Bronchial epithelial cell (primary cell): ENCODE results near the gene GRM8. TPM values are rescaled to one million over a fixed set of nuclear protein-coding genes. Genes with fewer than 3 reads are reported as not detected.

Experiments
- DNase-seq: peaks from one replicate; pipeline ENCODE4 v3.0.0-alpha.2; 2010; ENCODE audit warnings: low read depth
- FAIRE-seq: peaks from 2 replicates; lab custom pipeline; 2011; peaks lifted over from hg19 to GRCh38; lab: Jason Lieb, UNC
- H3K27me3 ChIP-seq: 2 replicates; pipeline ENCODE4 v1.5.1; 2011; ENCODE audit warnings: low read length; ENCODE audit not compliant: control insufficient read depth, insufficient read depth
- H3K36me3 ChIP-seq: 2 replicates; pipeline ENCODE4 v1.5.1; 2011; ENCODE audit warnings: low read length; ENCODE audit not compliant: control insufficient read depth, insufficient read depth
- H3K4me3 ChIP-seq: 2 replicates; pipeline ENCODE4 v1.5.1; 2011; ENCODE audit warnings: mild to moderate bottlenecking, low read depth, low read length, control low read depth
- total RNA-seq: library from RNA; depleted of rRNA; stranded (reverse); fragments of >200 nt; gene quantifications from 2 replicates; pipeline ENCODE4 v1.2.1, GENCODE V29; 2014
- TF ChIP-seq, protein P1 (sequence below): IDR thresholded peaks from 2 replicates; pipeline ENCODE4 v1.5.1; 2011; ENCODE audit warnings: mild to moderate bottlenecking, moderate library complexity, low read length, control low read depth, inconsistent platforms; ENCODE audit not compliant: insufficient read depth, severe bottlenecking

GRM8 gene
- total RNA-seq, 1 donor from 2014 or later, result not detected

DNA sequence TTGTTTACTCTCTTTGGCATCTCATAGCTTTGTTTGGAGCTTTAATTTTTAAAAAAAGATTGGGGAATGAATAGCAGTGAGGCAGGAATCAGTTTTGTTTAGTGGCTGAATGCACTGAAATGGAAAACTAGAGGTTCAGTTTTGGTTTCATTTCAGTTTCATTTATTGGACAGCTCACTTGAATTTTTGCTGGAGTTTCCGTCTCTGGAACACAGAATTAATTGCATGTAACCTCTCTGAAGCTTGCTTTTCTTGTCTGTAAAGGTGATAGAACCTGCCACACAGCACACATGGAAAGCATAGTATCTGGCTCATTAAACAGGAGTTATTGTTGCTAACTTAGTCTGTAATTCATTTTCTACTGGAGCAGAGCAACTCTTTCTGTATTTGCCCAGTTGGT lies 7.1 kb downstream of the GRM8 start:
- Histone ChIP-seq H3K36me3 (no peaks in the 10 kb centered on the region), H3K27me3 (peaks cover 9% of the 10 kb centered on the region), H3K4me3 (no peak overlapping the region)
- DNase-seq (no peak), FAIRE-seq (no peak)
- TF ChIP-seq, protein P1, sequence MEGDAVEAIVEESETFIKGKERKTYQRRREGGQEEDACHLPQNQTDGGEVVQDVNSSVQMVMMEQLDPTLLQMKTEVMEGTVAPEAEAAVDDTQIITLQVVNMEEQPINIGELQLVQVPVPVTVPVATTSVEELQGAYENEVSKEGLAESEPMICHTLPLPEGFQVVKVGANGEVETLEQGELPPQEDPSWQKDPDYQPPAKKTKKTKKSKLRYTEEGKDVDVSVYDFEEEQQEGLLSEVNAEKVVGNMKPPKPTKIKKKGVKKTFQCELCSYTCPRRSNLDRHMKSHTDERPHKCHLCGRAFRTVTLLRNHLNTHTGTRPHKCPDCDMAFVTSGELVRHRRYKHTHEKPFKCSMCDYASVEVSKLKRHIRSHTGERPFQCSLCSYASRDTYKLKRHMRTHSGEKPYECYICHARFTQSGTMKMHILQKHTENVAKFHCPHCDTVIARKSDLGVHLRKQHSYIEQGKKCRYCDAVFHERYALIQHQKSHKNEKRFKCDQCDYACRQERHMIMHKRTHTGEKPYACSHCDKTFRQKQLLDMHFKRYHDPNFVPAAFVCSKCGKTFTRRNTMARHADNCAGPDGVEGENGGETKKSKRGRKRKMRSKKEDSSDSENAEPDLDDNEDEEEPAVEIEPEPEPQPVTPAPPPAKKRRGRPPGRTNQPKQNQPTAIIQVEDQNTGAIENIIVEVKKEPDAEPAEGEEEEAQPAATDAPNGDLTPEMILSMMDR, result no peak

DNA sequence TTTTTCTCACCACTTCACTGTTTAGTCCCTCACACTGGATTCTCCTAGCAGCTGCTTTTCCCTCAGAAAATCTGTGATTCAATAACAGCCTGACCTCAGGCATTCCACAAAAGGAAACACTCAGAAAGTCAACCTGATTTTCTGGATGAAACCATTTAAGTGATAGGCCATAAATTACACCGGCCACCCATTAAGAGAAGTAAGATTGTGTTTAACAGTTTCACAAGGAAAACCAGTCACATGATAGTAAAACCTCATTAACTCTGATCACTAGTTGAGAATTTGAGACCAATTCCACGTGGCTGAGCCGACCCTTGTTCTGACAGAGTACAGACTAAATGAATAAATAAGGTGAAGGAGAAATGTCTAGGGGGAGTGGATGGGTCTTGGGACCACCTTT lies 7.7 kb downstream of the GRM8 start:
- FAIRE-seq (no peak), DNase-seq (no peak)
- Histone ChIP-seq H3K27me3 (peaks cover 6% of the 10 kb centered on the region), H3K36me3 (no peaks in the 10 kb centered on the region), H3K4me3 (no peak overlapping the region)
- TF ChIP-seq, protein P1, result no peak

DNA sequence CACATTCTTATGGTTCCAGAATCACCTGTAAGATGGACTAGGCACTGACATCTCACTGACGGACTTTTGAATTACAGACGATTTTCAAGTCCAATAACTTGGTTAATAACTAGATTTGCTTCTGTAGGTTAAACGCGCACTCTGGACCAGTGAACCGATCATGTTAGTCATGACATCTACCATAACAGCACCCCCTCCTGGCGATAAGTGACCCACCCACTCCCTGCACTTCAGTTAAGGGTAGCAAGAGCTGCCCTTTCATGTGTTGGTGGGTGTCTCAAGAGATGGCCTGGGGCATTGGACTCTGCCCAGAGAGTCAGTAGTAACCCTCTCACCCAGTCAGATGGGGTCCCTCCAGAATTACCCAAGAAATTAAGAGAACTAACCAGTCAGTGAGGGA lies 12.9 kb downstream of the GRM8 start:
- H3K36me3 ChIP-seq, result no peaks in the 10 kb centered on the region
- TF ChIP-seq, protein P1, result peak; percentile 8
- no peak for DNase-seq
- H3K27me3 ChIP-seq, result no peaks in the 10 kb centered on the region
- no peak overlapping the region for H3K4me3 ChIP-seq
- FAIRE-seq, result no peak

DNA sequence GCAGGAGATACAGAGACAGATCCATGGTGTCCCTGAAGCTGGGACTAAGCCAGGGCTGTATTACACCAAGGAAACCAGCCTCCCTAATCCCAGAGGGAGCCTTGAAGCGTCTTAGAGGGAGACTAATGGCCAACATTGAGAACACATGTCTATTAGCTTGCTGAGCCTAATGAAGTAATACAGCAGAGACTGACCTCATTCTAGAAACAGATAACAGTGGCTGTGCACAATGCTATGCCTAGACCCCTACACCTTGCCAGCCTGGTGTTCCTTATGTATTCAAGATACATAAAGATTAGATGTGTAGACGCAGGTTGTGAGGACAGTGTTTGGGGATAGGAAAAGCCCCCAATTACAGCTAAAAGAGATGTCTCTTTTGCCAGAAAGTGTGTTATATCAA lies 19.1 kb downstream of the GRM8 start:
- DNase-seq (no peak), FAIRE-seq (no peak)
- Histone ChIP-seq H3K36me3 (no peaks in the 10 kb centered on the region), H3K4me3 (no peak overlapping the region), H3K27me3 (no peaks in the 10 kb centered on the region)
- TF ChIP-seq, protein P1, result no peak

DNA sequence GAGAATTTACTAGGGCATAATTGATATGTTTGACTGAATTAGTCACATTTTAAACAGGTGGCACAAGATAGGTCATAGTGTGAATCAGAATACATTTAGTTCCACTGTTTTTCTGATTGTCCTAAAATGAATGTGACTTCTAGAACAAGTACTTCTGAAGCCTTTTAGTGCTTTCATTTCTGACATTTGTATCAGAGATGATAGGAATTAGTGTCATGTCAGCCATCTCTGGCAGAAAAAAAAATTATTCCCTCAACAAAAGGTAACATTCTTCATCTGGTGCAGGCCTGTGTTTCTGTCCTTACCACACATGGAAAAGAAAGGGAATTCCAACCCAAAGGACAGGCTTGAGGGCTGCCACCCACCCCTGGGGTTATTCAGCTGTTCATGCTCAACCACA lies 21.3 kb downstream of the GRM8 start:
- TF ChIP-seq, protein P1, result no peak
- Histone ChIP-seq H3K4me3 (no peak overlapping the region), H3K36me3 (no peaks in the 10 kb centered on the region), H3K27me3 (no peaks in the 10 kb centered on the region)
- DNase-seq (no peak), FAIRE-seq (no peak)

DNA sequence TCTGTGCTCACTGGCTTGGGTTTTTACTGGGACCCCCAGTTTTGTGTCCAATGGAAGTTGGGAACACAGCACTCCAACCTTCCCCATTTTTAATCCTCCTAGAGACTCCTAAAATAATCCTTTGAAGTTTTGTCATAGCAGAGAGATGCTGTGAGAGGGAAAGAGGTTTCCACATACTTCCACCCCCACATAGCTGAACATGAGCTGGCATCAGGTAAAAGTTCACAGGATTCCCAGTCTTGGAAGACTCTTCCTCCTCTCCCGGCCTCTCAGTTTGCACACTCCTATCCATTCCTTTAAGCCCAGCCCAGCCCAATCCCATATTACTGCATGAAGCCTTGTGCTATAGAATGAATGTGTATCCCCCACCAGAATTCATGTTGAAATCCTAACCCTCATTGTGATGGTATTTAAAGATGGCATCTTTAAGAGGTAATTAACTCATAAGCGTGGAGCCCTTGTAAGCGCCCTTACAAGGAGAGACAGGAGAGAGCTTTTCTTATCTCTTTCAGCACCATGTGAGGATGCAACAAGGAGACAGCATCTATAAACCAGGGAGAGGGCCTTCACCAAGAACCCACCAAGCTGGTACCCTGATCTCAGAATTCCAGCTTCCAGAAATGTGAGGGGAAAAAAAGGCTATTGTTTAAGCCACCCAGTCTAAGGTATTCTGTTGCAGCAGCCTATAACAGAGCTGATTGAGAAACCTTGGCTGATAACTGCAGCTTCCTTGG lies 22.4 kb downstream of the GRM8 start:
- Histone ChIP-seq H3K4me3 (no peak overlapping the region), H3K27me3 (no peaks in the 10 kb centered on the region), H3K36me3 (no peaks in the 10 kb centered on the region)
- DNase-seq, result no peak
- FAIRE-seq, result no peak
- TF ChIP-seq, protein P1, result no peak
